Iris pigment epithelial cell (primary cell): ENCODE measurements around the gene USP47.
"Not testable (repeated sequence)": the region's sequence is repeated elsewhere in the genome, so short reads cannot be mapped to it uniquely, and the experiment has no call there.

Experiments used
- DNase-seq: peaks from one replicate; pipeline ENCODE4 v3.0.0-alpha.2; 2011; ENCODE audit warnings: low read depth

USP47 gene

GRCh38 chr11:11831406-11831805 lies 10.4 kb upstream of the USP47 start:
- not testable (repeated sequence) for DNase-seq

GRCh38 chr11:11836676-11837231 lies 5.0 kb upstream of the USP47 start:
- no peak for DNase-seq

GRCh38 chr11:11839718-11840117 lies 2.1 kb upstream of the USP47 start:
- no peak for DNase-seq

DNA sequence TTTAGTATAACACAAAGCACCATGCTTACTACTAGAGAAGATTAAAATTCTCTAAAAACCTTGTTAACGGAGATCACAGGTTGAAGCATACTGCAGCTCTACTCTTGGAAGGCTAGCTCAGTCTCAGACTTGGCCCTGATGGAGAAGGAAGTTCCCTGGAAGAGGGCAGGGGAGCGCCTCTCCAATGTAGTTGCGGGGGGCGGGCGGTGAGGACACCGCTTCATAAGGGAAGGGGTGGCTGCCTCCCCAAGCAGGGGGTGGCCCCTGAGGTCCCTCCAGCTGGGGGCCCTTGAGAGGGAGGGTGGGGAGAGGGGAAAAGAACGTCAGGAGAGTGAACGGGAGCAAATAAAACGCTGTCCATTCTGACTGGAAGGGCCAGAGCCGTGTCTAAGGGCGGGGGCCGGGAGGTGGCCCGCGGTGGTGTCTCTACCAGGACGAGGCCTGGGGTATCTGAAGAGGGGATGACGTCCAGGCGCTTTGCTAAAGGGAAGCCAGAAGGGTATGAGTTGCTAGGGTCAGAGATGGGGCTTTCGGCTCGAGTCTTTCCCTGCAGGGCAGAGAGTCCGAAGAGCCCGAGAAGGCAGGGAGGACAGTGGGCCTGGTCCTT lies 553 bp upstream of the USP47 start:
- peak; percentile 34 for DNase-seq

DNA sequence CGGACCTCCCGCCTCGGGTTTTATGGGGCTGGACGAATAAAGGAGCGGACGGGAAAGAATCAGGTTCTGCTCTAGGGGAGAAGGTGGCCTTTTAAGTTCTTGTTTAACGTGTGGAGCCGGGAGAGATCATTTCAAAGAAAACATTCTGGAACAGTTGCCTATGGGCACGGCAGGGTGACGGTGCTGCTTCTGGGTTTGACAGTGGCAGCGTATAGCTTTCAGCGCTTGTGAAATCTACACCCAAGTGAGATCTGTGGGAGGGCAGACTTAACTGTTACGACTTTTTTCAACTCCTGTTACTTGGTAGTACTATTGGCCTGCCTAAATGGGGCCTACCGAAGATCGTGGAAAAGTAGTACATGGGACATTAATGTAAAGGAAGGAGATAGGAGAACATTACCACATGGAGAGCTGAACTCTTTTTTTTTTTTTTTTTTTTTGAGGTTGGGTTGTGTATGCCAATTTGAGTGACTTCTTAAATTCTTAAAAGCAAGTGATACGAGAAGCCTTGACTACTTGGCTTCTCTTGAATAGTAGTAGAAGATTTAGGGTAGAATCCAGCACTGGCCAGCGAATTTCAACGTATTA lies 743 bp downstream of the USP47 start:
- peak; percentile 88 for DNase-seq

DNA sequence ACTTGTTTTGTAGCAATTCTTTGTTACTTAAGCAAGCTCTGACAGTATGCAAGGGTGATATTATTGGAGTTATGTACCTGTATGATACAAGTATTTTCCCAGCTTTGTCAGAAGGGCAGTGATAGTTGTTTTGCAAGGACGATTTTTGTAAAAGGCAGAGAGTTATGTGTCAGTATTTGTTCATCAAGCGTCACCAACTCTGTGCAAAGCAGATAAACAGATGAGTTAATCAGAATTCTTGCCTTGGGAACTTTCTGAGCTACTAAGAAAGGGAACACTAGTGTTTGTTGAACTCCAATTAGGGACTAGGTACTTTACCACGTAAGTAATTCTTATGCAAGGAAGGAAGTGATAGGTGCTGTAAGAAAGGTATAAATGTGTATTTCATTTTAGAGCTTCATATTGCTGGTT lies 1.4 kb downstream of the USP47 start:
- DNase-seq = peak; percentile 95

DNA sequence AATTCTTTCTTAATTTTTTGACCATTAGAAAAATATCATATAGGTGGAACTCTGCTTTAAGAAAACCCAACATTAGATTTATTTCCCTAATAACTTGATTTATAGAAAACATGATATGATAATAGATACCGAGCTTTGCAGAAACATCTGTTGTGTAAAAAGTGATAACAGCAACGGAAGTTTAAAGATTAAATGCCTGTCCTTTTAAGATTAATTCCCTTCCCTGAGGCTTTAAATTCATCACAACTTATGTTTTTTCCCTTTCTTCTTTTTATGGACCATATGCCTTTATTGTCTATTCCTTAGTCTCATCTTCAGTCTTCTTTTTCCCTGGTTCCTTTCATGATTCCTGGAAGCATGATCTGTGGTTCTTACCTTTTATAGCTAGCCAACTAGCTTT lies 1.9 kb downstream of the USP47 start:
- no peak for DNase-seq

DNA sequence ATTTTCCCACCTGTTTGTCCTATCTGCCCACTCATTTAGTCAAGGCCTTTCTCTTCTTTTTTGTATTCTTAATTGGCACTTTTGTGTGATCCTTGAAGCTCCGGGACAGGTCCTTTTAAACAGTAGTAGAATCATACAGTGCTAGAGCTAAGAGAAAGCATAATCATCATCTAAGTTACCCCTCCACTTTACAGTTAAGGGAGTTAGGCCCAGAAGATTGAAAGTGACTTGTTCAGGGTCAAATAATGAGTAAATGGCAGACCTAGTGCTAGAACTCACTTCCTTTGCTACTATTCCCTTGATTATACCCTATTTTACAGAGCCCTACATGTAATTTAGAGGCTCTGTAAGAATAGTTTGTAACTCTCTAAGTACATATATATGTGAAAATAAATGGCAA lies 2.5 kb downstream of the USP47 start:
- DNase-seq = no peak

DNA sequence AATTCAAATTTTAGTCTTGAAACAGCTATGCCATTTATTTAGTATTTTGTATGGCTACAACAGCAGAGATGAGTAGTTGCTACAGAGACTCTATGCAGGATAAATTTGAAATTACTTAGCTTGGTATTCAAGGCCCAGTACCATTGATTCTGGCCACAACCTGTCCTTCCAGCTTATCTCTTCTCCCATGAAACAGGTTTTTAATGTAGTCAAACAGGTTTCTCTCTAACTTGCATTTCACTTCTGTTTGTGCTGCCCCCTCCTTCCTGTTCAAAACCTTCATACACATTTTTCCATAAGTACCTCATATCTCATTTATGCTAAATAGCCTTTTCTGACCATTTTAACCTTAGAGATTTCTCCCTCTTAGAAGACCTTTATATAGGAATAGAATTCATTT lies 3.3 kb downstream of the USP47 start:
- DNase-seq = no peak

- DNase-seq = peak; percentile 64
Measured at GRCh38 chr11:11845551-11845950, 3.8 kb downstream of the USP47 start.

GRCh38 chr11:11847082-11847481 lies 5.3 kb downstream of the USP47 start:
- DNase-seq = no peak

GRCh38 chr11:11848891-11849746 lies 7.3 kb downstream of the USP47 start:
- DNase-seq = peak; percentile 78

GRCh38 chr11:11850668-11851067 lies 8.9 kb downstream of the USP47 start:
- DNase-seq = no peak

DNA sequence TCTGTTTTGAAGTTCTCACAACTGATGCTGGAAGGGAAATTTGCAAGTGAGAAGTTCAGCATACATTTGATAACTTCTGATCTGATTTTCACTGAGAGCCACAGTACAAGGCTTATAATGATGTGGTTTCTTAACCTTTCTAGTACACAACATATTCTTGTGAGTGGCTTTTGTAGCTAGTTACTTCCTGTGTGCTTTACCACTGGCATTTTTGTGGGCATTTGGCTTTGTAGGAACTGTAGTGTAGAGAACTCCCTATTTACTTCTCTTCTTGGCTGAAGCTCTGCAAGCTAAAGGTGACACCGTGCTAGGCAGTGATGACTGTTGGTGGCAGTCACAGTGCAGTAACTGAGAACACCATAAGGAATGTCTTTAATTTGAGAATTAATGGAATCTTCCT lies 14.9 kb downstream of the USP47 start:
- DNase-seq = peak; percentile 60

GRCh38 chr11:11857769-11858168 lies 16.0 kb downstream of the USP47 start:
- DNase-seq = no peak

GRCh38 chr11:11858676-11859075 lies 16.9 kb downstream of the USP47 start:
- DNase-seq = no peak

DNA sequence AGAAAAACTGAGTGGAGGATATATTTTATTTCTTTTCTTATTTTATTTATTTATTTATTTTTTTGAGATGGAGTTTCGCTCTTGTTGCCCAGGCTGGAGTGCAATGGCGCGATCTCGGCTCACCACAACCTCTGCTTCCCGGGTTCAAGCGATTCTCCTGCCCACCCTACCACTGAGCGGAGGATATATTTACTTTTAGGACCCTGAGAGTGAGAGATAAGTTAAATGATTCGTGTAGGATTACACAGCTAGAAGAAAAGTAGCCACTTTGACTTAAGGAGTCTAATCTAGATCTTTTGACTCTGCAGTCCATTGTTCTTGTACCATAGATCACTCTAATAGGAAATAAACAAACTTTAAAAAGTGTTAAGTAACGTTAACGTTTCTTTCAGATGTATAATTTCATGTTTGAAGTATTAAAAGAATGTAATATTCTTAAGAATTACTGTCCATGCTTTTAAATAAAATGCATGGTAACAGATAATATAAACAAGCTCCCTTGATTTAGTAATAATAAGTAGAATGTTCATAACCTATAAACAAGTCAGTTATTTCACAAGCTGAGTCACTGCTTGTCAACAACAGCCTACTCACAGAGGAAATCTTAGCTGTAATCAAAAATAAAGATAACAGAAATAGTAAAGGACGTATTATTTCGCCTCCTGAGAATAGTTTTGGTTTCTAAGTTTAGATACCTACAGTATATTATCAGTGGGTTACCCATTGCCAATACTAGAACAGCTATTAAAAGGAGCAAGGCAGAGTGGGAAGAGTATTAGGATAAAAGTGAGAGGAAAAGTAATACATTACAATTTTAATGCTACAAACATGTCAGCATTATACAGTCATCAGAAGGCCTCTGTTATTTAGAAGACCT lies 18.6 kb downstream of the USP47 start:
- peak; percentile 84 for DNase-seq

DNA sequence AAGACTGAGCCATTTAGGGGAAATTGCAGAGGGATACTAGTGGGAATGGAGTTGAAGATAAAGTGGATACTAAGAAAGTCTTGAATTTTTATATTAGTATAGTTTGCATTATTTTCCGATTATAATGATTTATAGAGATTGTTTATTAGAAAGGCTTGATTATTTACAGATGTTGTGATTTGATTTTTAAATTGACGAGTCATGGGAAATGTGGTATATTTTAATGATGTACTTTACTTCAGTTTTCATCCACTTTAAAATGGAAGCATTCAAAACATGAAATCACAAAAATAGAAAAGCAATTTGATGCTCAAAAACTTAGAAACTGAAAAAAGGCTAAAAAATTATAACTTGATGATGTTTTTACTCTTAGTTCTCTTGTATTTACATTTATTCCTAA lies 21.2 kb downstream of the USP47 start:
- no peak for DNase-seq

GRCh38 chr11:11864332-11864731 lies 22.6 kb downstream of the USP47 start:
- DNase-seq = no peak

DNA sequence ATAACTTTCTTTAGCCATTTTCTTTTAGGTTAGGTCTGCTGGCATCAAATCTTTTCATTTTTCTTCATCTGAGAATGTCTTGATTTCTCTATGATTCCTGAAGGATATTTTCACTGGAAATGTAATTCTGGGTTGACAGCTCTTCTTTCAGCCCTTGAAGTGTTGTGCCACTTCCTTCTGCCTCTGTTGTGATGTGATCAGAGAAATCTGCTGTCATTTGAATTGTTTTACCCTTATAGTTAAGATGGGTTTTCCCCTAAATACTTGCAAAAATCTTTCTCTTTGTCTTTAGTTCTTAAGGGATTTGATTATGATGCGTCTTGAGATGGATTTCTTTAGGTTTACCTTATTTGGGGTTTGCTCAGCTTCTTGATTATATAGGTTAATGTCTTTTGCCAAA lies 23.0 kb downstream of the USP47 start:
- DNase-seq = no peak

- DNase-seq = peak; percentile 36
Measured at GRCh38 chr11:11865449-11865848, 23.7 kb downstream of the USP47 start.

GRCh38 chr11:11866203-11866602 lies 24.4 kb downstream of the USP47 start:
- DNase-seq = no peak
